ENCODE measurements around the gene CDR2L.
"Not testable (repeated sequence)": the region's sequence is repeated elsewhere in the genome, so short reads cannot be mapped to it uniquely, and the experiment has no call there.

Gene CDR2L

DNA sequence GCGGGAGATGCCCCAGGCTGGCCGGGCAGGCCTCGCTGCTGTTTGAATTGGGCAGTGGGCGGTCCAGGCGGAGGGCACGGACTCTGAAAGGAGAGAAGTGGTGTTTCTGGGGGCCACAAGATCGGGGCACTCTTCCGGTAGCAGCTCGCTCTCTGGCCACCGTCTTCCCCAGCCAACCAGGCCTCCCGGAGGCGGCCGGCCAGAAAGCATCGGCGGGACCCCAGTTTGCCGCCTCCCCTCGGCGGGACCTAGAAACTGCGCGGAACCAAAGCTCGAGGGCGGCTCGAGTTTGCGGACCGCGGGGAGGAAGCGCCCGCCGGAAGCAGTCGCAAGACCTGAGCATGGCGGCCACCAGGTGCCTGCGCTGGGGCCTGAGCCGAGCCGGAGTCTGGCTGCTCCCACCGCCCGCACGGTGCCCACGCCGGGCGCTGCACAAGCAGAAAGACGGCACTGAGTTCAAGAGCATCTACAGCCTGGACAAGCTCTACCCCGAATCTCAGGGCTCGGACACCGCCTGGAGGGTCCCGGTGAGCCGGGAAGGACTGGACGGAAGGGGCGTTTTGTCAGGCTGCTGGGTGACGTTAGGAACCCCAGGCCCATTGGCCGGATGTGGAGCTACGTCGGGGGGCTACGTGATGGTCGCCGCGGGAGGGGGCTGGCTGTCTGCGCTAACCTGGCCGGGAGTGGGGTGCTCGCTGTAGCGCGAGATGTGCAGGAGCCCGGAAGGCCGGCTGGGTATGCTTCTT lies 25.1 kb downstream of the CDR2L start, which contains the start of gene MRPL58:
Gene MRPL58 (plus strand): TSS at position 325 of the 746 bp plus-strand sequence. CDS start 17 bp downstream, at position 342.
- peak; percentile 84 for DNase-seq

DNA sequence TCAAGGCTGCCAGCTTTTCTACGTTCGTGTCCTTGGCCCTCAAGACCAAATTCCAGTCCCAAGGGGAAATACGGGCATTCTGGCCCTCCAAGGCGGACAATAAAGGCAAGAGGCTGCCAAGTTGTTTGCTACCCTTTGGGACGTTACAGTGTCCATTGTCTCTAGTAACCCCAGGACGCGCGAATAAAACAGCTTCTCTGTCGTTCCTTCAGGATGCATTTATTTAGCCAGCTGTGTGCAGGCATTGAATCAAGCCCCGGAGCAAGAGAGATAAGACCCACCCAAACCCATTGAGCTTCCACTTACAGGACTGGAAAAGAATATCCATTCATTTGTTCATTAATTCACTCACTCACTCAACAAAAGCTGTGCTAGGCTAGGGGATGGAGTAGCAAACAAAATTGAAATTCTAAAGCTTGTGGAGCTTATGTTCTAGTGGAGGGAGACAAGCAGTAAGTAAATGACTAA lies 25.7 kb downstream of the CDR2L start:
- no peak for DNase-seq

DNA sequence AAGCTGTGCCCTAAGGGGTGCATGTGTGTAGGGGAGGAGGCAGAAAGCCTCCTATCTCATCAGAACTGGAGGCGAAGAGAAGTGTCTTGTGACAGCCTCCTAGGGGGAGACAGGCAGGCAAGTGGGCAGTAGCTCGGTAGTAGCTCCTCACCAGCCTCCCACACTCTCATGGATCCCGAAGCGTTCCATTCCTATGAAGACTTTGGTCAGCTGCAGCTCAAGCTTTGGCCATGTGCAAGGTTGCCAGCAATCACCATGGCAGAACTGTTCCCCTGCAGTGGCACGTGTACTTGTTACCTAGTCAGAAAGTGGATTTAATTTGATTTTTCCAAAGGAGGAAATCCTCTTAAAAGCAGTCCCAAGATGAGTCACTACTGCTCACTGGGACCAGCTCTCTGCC lies 31.7 kb downstream of the CDR2L start:
- DNase-seq: no peak

DNA sequence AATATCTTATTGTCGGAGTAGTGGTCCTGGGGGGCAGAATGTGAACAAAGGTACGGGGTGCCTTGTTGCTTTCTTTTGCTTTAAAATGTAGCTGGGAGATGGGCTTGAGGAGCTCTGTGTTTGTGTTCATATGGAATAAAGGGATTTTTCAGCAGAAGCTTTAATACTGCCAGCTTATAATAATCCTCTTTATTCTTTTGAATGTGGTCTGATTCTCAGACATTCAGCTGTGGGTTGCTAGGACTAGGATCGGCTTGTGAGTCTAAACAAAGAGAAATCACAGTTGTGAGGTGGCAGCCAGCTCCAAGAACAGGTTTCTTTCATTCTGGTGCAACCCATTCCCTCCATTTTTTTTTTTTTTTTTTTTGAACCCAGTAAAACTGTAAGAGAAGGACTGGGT lies 32.3 kb downstream of the CDR2L start:
- no peak for DNase-seq

DNA sequence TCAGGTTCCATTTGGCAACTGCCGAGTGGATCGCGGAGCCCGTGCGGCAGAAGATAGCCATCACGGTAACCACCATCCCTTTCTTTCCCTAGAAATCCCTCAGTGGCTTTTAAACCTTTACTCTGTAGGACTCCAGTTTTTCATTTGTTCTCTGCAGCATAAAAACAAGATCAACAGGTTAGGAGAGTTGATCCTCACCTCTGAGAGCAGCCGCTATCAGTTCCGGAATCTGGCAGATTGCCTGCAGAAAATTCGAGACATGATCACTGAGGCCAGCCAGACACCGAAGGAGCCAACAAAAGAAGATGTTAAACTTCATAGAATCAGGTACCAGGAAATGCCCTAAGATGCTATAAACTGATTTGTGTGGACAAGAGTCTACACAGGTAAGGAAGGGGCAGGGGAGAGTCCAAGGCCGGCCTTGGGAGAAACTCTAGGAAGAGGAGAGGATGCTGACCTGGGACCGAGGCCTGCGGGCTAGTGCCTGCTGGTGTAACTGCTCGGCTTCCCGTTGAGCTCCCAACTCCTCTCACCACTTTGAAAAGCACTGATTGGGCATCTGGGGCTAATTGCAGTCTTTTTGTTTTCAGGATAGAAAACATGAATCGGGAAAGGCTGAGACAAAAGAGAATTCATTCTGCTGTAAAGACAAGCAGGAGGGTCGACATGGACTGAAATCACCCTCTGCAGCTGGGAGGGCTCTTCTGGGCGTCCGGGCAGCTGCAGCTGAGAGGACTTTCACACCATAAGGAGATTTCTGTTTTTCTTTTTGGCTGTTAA lies 33.1 kb downstream of the CDR2L start:
- no peak for DNase-seq

DNA sequence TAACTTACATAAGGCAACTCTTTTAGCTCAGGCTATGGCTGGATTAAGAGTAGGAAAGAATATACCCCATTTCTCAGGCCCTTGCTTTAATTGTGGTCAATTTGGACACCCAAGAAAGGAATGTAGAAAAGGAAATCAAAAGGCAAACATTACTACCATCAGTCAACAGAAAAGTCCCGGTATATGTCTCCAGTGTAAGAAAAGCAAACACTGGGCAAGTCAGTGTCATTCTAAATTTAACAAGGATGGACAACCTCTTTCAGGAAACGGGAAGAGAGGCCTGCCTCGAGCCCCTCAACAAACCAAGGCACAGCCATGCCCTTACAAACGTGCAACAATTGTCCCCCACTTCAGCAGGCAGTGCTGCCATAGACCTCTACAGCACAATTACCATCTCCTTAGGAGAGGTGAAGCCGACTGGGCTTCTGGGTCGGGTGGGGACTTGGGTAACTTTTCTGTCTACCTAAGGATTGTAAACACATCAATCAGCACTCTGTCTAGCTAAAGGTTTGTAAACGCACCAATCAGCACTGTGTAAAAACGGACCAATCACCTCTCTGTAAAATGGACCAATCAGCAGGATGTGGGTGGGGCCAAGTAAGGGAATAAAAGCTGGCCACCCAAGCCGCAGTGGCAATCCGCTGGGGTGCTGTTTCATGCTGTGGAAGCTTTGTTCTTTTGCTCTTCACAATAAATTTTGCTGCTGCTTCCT lies 37.4 kb downstream of the CDR2L start:
- peak; percentile 29 for DNase-seq

DNA sequence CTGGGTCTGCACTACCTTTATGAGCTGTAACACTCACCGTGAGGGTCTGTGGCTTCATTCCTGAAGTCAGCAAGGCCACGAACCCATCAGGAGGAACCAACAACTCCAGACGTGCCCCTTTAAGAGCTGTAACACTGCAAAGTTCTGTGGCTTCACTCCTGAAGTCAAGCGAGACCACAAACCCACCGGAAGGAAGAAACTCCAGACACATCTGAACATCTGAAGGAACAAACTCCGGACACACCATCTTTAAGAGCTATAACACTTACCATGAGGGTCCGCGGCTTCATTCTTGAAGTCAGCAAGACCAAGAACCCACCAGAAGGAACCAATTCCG lies 37.9 kb downstream of the CDR2L start:
- not testable (repeated sequence) for DNase-seq

DNA sequence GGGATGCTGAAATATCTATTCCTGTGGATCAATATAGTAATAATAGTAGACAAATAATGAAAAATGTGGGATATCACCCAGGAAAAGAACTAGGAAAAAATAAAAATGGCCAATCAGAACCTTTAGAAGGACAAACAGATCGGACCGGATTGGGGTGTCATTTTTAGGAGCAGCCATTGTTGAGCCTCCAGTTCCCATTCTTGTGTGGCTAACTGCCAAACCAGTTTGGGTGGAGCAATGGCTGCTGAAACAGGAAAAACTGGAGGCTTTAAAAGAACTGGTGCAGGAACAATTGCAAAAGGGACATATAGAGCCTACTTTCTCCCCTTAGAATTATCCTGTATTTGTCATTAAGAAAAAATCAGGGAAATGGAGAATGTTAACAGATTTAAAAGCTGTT lies 39.2 kb downstream of the CDR2L start:
- DNase-seq: not testable (repeated sequence)

DNA sequence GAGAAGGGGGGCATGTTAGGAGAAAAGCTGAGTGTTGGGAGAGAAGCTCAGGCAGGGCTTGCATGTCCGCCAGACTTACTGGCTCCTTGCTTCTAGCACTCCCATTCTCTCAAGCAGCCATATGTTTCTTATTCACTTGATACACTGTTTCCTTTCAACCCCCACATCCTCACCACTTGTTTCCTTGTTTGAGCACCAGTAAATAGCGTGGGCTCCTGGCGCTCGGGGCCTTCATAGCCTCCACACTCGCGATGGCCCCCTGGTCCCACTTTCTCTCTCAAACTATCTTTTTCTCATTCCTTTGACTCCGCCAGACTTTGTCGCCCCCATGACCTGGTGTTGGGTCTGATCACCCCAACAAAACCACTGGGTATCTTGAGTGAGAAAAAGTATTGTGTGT lies 42.7 kb downstream of the CDR2L start:
- DNase-seq: no peak

DNA sequence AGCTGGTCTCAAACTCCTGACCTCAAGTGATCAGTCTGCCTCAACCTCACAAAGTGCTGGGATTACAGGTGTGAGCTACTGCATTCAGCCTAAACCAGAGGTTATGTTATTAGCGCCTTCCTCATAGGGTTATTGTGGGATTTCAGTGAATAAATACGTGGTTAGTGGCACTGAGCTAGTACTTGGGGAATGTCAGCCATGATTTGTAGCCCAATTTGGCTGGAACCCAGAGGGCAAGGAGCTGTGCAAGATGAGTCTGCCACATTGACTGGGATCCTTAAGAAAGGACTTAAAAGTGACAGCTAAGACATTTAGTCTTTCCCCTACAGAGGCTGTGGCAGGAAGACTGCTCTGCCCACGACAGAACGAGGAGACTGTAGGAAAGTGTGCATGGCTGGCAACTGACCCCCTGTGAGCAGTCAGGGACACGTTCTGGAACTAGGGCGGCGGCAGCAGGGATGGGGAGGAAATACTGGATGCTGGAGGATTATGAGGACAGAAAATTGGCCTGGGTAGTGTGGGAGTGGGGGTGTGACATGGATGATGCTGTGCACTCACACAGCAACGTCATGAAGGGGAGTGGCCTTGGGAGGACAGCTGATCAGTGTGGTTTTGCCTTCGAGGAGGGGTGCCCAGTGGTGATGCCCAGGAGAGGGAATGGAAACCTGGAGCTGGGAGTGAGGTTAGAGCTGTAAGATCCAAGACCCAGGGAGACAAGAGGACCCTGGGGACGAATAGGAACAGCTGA lies 44.7 kb downstream of the CDR2L start:
- DNase-seq: peak; percentile 66

DNA sequence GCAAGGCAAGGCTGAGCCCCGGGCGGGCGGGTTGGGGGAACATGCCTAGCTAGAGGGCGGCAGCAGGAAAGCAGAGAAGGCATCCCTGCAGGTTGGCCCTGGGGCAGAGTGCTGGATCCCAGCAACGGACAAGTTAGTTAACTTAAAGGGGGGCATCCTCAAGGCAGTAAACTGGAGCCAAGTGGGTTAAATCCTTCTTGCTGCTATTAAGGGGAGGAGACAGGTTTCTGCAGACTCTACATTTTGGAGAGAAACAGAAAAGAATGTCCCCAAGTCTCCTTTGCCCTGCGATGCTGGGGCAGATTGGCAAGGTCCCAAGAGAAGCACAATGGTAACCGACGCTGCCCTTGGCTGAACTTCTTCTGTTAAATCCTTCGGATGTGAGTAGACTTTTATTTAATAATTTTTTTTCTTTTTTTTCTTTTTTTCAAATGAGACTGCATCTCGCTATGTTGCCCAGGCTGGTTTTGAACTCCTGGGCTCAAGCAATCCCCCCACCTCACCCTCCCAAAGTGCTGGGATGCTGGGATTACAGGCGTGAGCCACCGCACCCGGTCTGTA lies 45.4 kb downstream of the CDR2L start:
- DNase-seq: no peak

DNA sequence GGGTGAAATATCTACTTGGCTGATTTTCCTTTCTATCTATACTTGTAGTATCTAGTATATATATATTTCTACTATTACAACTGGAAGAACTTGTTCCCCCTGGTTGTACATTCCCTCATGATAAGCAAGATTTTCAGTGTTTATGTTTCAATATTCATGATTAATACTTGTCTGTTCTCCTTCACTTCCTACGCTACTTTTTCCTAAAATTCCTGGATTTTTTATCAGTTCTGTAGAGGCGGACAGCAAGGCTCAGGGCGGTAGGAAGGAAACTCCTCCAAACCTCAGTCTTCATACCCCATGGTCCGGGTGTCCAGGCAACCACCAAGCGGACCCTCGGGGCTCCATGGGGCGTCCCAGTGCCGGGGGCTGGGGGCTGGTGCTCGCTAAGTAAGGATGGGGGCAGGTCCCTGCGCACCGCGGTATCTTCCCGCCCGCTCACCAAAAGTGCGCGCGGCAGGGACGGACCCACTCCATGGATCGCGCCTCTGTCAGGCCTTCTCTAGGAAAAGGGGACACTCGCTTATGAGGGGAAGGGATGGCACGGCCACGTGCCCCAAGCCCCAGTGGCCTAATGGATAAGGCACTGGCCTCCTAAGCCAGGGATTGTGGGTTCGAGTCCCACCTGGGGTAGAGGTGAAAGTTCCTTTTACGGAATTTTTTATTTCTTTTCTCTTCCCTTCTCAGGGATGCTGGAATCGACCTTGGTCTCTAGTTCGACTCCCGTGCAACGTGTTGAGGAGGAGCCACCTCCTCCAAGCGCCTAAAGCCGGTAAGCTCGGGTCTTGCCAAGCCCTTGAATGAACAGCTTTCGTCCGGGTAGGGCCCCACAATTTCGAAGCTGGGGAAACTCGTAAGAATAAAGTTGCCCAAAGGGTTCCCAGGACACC lies 46.2 kb downstream of the CDR2L start:
- DNase-seq: peak; percentile 90

DNA sequence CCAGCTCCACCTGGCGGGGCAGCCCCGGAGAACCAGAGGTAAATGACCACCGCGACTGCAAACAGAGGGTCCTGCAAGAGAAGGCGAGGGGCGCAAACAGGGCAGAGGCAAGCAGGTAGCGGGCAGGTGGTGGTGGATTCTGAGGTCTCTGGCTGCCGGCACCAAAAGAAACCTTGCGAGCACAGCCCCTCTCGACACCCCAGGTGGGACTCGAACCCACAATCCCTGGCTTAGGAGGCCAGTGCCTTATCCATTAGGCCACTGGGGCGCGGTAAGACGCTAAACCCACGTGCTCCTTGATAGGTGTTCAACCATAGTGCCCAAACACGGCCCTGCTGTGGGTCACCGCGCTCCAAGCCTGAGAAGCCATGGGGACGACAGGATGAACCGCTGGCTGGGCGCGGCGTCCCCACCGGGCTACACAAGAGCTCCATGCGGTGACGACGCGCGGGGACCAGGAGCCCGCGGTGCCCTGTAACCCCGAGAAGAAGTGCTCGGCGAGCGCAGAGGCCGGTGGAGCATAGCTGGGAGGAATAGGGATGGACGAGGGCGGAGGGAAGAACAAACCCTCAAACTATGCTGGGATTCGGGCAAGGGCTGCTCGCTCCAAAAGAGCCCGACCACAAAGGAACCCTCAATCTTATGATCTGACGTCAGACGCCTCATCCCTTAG lies 46.9 kb downstream of the CDR2L start:
- peak; percentile 91 for DNase-seq

DNA sequence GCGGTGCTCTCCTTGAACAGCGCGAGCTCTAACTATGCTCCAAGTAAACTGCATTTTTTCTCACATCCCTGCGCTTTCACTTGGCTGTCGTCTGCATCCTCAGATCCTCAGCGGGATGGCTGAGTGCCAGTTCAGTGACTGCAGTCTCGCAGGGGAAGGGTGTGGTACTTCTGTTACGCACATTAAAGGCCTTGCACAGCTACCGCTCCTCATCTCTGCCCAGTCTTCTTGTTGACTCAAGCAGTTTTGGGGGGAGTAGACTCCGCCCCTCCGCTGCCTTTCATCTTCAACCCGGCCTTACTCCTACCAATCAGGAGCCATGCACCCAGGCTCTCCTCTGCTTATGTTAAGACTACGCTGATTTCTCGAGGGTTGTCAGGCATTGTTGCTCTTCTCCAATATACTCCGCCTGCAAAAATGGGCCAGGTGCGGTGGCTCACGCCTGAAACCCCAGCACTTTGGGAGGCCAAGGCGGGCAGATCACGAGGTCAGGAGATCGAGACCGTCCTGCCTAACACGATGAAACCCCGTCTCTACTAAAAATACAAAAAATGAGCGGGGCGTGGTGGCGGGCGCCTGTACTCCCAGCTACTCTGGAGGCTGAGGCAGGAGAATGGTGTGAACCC lies 49.3 kb downstream of the CDR2L start:
- peak; percentile 82 for DNase-seq

DNA sequence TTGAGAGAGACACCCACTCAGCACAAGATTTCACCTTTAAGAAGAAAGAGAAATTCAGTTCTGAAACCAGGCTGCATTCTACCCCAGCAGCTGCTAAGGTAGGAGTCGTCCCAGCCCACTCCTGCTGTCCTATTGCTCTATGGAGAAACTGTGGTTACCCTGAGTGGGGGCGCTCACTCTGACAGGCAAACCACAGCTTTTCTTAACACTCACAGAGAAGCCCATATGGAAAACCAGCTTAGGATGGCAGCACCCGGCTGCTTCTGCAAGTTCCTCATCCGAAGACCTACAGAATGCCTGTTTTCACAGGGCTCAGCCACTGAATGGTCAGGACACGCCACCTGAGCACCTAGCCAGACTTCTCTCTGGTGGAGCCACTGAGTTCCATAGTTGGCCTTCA lies 51.8 kb downstream of the CDR2L start:
- no peak for DNase-seq

DNA sequence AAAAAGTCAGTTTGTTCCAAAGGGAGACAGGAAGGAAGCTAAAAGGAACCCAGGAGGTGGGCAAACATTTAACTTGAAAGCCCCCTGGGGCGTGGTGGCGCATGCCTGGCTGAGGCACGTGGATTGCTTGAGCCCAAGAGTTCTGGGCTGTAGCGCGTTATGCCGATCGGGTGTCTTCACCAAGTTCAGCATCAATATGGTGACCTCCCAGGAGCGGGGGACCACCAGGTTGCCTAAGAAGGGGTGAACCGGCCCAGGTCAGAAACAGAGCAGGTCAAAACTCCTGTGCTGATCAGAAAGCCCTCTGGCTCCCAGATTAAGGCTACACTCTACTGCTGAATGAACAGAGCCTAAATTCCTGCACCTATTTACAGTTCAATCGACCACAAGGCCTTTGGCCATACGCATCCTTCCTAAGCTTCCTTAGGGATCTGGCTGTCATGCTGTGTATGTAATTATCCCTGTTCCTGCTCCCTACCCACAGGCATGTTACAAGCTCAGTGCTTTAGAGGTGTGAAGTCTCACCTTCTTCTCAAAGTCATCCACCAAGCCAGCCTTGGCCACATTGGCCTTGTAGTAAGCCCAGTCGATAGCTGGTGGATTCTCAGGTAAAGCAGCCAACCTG lies 54.3 kb downstream of the CDR2L start:
- DNase-seq: no peak

DNA sequence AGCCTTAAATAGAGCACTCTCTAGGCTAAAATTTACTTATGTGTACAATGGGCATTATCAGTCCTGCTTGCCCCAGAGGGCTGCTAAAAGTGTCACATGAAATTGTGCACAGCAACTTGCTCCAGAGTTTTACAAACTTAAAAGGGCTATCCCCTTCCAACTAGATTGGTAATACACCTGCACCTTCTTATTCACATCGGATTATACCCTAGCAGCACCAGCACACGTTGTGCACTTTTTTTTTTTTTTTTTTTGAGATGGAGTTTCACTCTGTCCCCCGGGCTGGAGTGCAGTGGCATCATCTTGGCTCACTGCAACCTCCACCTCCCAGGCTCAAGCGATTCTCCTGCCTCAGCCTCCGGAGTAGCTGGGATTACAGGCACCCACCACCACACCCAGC lies 56.4 kb downstream of the CDR2L start:
- DNase-seq: not testable (repeated sequence)

DNA sequence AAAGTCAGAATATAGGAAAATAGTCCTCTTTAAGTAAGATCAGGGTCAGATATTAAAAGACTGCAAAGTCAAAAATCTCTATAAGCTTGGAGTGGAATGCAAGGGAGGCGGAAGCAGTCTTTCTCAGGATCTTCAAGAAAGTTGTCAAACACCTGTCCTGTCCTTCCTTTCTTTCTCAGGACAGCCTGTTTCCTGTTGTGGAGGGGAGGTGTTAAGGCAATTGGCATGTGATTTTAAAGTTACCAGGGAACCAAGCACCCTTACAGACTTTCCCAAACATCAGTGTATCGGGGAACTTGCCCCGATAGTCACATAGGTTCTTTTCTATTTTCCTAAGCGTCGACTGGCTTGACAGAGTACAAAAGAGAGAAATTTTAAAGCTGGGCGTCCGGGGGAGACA lies 57.3 kb downstream of the CDR2L start:
- DNase-seq: no peak

DNA sequence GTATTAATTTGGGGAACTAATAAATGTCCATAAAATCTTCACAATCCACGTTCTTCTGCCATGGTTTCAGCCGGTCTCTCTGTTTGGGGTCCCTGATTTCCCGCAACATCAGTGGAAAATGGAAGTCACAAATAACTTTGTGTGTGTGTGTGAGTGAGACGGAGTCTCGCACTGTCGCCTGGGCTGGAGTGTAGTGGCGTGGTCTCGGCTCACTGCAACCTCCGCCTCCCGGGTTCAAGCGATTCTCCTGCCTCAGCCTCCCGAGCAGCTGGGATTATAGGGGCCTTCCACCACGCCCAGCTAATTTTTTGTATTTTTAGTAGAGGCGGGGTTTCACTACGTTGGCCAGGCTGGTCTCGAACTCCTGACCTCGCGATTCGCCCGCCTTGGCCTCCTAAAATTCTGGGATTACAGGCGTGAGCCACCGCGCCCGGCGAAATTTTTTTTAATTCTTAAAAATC lies 58.5 kb downstream of the CDR2L start:
- DNase-seq: not testable (repeated sequence)

Measured in activated naive CD4-positive, alpha-beta T cell treated with Interleukin-2 at 50 U/mL for 16 hours (primary cell).